GM19324 (cell line): ENCODE measurements around the gene KRTAP4-11.
"Not testable (repeated sequence)": the region's sequence is repeated elsewhere in the genome, so short reads cannot be mapped to it uniquely, and the experiment has no call there.

Experiments
- ATAC-seq: cut with Tn5 transposase; IDR thresholded peaks from one replicate; pipeline ENCODE4 v1.9.1; 2021; ENCODE audit warnings: mild to moderate bottlenecking, moderate library complexity; ENCODE audit not compliant: unreplicated experiment, low FRiP score

The KRTAP4-11 gene

DNA sequence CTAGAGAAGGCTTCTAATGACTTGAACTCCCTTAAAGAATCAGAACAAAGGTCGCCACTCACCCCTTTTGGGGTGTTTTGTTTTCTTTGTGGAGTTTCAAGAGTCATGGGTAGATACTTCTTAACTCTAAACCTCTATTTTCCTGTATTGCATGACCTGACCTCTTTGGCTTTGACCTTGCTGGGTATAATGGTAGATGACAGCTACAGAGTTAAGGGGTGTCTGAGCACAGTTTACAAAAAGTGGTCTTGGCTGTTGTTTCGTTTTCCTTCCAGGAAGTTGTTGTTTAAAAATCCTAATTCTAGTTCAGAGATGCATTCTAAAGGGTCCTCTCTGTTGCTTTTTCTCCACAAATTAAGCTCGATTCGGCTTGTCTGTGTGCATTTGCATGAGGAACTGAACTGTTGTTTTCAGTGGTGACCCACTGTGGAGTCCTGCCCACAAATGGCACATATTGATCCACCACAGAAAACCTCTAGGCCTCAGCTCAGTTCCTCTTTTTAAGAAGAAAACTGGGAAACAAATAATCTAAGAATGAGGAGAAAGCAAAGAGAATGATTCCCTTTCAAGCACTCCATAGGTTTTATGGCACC is 29.3 kb downstream of the KRTAP4-11 start:
- not testable (repeated sequence) for ATAC-seq

DNA sequence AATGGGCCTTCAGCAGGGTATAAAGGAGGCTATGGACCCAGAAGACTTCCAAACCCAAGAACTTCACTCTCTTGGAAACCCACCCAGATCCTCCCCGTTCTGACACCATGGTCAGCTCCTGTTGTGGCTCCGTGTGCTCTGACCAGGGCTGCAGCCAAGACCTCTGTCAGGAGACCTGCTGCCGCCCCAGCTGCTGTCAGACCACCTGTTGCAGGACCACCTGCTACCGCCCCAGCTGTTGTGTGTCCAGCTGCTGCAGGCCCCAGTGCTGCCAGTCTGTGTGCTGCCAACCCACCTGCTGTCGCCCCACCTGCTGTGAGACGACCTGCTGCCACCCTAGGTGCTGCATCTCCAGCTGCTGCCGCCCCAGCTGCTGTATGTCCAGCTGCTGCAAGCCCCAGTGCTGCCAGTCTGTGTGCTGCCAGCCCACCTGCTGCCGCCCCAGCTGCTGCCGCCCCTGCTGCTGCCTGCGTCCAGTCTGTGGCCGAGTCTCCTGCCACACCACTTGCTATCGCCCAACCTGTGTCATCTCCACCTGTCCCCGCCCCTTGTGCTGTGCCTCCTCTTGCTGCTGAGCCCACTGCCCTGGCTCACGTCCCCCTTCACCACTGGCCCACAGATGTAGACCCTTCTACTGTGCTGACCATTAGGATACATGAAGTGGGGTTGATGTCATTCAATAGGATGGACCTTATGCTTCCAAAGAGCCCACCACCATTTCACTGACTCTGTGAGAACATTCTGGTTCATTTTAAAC is 33.9 kb downstream of the KRTAP4-11 start, which contains the start of gene KRTAP4-7:
KRTAP4-7 (plus strand) TSS at position 51 of the 757 bp plus-strand sequence; CDS start at position 108, 57 bp downstream.
- ATAC-seq, result not testable (repeated sequence)

DNA sequence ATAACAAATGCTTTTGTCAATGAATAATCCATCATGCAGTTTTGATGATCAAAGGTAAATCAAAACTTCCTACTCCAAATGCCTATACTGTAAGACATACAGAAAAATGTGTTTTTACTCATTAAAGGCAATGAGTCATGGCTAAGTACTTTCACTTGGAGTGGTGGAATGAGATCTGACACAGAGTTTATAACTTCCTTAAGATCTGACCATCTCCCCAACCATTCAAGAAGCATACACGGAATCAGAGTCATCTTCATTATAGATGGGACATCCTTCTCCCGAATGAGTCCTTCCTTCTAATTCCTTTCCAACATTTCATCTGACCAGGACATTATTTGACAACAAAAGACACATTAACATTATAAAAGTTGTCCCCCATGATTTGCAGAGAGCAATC is 34.7 kb downstream of the KRTAP4-11 start:
- not testable (repeated sequence) for ATAC-seq

DNA sequence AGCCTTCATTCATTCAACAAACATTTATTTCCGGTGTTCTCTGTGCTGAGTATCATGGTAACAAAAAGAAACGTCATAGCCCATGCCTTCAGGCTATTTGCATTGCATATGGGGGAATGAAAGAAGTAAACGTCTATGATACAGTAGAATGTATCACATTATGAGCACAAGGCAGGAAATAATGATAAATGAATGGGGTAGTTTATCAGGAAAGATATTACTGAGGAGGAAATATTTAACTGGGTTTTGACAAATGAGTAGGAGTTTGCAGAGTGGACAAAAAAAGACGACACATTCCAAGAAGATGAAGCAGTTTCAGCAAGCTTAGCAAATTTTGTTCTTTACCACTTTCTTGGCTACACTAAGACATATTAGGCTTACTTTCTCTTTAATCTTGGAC is 35.5 kb downstream of the KRTAP4-11 start:
- ATAC-seq, result no peak

DNA sequence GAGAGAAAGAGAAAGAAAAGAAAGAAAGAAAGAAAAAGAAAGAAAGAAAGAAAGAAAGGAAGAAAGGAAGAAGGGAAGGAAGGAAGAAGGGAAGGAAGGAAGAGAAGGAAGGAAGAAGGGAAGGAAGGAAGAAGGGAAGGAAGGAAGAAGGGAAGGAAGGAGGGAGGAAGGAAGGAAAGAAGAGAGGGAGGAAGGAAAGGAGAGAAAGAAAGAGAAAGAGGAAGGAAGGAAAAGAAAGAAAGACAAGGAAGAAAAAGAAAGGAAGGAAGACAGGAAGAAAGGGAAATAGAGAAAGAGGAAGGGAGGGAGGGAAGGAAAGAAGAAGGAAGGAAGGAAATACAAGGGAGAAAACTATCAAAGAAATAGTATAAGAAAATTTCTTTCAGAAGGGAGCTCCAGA is 41.4 kb downstream of the KRTAP4-11 start:
- ATAC-seq, result no peak

DNA sequence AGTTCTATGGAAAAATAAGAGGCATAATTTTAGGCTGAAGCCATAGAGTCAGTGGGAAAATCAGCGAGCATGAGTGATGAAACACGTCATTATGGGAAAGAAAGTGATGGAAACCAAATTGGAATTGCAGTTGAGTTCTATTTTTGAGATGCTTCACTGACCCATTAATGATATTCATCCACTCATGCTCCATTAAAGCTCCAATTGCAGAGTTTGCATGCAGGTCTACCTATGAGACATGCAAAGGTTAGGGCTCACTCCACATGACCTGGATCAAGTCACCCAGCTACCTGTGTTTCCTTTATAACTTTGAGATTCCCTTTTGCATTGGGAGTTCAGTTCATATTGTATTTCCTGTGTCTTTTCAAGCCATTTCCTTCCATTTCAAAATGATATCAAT is 44.5 kb downstream of the KRTAP4-11 start:
- no peak for ATAC-seq

DNA sequence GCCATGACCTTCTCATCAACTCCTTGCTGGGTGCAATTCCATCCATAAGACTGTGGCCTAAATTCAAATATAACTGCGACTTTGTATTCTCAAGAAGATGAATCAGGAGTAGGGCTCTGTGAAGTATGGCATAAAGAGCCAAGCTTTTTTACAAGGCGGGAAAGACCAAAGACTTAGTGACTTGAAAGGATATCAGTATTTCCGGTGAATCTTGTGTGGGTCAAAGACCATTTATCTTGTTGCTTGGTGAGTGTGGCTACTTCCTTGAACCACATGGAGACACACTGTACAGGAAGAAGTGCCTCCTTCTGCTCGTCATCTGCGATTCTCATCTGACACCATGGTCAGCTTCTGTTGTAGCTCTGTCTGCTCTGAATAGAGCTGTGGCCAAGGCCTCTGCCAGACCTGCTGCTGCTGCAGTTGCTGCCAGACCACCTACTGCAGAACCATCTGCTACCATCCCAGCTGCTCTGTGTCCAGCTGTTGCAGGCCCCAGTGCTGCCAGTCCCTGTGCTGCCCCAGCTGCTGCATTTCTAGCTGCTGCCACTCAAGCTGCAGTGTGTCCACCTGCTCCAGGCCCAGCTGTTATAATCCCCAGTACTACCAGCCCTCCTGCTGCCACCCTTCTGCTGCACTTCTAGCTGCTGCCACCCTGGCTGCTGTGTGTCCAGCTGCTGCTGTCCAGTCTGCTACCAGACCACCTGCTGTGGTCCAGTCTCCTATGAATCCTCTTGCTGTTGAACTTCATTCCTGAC is 46.4 kb downstream of the KRTAP4-11 start:
- no peak for ATAC-seq

DNA sequence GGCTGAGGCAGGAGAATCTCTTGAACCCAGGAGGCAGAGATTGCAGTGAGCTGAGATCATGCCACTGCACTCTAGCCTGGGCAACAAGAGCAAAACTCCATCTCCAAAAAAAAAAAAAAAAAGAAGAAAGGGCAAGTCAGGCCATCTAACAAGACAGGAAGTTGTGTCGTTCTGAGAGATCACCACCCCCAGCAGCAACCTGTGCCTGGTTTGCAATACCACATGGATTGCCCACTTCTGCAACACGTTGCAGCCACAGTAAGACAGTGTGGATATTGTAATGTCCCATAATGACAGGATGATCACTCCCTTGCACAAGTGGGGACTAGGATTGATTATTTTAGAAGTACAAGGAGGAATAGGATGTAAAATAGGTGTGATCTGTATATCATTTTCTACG is 49.1 kb downstream of the KRTAP4-11 start:
- ATAC-seq, result no peak

DNA sequence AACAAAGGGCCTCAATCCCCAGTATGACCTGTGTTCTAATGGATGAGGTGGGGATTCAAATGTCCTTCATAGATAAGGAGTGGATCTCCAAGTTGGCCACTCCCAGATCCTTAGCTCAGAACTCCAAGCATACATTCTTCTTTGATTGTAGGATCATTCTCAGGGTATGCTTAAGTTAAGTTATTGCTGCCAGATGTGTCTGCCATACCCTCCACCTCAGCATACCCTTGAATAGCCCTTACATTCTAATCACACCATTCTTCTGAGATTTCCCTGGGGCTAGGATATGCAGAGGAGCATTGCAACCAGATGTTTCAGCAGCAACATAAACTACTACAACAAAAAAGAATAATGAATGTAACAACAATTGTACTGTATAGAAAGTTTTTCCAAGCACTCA is 50.9 kb downstream of the KRTAP4-11 start:
- ATAC-seq, result no peak
